Hepatocyte (in vitro differentiated cells): ENCODE data around the gene IRF2BPL.

Experiments
- CTCF ChIP-seq: fragments of 200-600 bp; sonication (generic); IDR thresholded peaks from 2 replicates; pipeline ENCODE4 v1.5.1; 2016; ENCODE audit warnings: antibody characterized with exemption, mild to moderate bottlenecking; ENCODE audit not compliant: poor library complexity
- EZH2 ChIP-seq: fragments of 200-600 bp; sonication (generic); IDR thresholded peaks from 2 replicates; pipeline ENCODE4 v1.6.1; 2016; ENCODE audit warnings: antibody characterized with exemption, mild to moderate bottlenecking, borderline replicate concordance
- EZH2phosphoT487 ChIP-seq: fragments of 200-600 bp; sonication (generic); IDR thresholded peaks from one replicate; pipeline ENCODE4 v1.6.1; 2018; ENCODE audit warnings: antibody characterized with exemption, mild to moderate bottlenecking, low read depth, moderate library complexity; ENCODE audit not compliant: unreplicated experiment, severe bottlenecking

GRCh38 chr14:76977793-76978720 lies 50.5 kb downstream of the IRF2BPL start:
- TF ChIP-seq EZH2phosphoT487 (no peak), CTCF (no peak), EZH2 (no peak)
